ENCODE measurements around the gene SPSB2. TPM values are rescaled to one million over a fixed set of nuclear protein-coding genes. Genes with fewer than 3 reads are reported as not detected.

The SPSB2 gene
- total RNA-seq, 4 donors from 2014 or later, result 4.3 to 15.8 (median 7.9) TPM

DNA sequence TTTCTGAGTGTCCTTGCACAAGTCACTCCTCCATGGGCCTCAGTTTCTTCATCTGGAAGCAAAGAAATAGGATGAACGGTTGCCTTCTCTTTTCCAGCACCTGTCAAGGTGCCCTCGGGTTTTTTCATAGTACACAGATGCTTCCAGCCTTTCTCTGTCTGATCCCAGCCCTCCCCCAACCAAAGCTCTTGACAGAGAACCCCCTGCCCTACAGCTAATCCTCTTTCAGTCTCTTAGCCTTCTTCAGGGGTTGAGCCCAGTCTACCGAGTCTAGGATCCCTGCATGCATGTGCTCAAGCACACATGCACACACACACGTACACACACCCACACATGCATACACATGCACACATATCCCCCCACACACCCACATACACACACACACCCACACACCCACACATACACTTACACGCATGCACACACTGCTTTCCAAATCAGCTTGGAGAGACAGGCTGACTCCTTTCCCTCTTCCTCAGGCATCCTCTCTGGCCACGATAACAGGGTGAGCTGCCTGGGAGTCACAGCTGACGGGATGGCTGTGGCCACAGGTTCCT is 26.7 kb downstream of the SPSB2 start:
- Histone ChIP-seq H3K27ac (no peak overlapping the region), H3K4me3 (no peak overlapping the region), H3K36me3 (peaks cover 0 to 43% (median 0%) of the 10 kb centered on the region in 3 donors), H3K27me3 (no peaks in the 10 kb centered on the region), H3K9me3 (no peaks in the 10 kb centered on the region), H3K4me1 (peaks cover 11 to 13% (median 11%) of the 10 kb centered on the region in 3 donors)
- intact Hi-C loops (cut with DNase I), result no loop called here
- TF ChIP-seq, protein P1, sequence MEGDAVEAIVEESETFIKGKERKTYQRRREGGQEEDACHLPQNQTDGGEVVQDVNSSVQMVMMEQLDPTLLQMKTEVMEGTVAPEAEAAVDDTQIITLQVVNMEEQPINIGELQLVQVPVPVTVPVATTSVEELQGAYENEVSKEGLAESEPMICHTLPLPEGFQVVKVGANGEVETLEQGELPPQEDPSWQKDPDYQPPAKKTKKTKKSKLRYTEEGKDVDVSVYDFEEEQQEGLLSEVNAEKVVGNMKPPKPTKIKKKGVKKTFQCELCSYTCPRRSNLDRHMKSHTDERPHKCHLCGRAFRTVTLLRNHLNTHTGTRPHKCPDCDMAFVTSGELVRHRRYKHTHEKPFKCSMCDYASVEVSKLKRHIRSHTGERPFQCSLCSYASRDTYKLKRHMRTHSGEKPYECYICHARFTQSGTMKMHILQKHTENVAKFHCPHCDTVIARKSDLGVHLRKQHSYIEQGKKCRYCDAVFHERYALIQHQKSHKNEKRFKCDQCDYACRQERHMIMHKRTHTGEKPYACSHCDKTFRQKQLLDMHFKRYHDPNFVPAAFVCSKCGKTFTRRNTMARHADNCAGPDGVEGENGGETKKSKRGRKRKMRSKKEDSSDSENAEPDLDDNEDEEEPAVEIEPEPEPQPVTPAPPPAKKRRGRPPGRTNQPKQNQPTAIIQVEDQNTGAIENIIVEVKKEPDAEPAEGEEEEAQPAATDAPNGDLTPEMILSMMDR (IDR thresholded peaks at IDR 0.05), result no peak
- TF ChIP-seq POLR2A (IDR thresholded peaks at IDR 0.05), result no peak
- no peak for DNase-seq
- WGBS, 2 donors, result 84 to 85% methylated on average over 5 to 7 of the region's 7 CpGs

DNA sequence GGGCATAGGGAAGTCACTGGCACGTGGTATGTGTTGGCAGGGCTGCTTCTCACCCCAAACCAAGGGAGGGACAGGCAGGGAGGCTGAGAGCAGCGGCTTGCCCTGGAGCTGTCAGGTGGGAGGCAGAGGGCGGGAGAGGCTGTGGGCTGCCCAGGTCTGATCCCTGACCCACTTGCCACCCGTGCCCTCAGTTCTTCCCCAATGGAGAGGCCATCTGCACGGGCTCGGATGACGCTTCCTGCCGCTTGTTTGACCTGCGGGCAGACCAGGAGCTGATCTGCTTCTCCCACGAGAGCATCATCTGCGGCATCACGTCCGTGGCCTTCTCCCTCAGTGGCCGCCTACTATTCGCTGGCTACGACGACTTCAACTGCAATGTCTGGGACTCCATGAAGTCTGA is 27.7 kb downstream of the SPSB2 start:
- H3K36me3 ChIP-seq, result peaks cover 0 to 43% (median 0%) of the 10 kb centered on the region in 3 donors
- WGBS, 2 donors, result 92 to 93% methylated on average over 4 to 15 of the region's 17 CpGs

DNA sequence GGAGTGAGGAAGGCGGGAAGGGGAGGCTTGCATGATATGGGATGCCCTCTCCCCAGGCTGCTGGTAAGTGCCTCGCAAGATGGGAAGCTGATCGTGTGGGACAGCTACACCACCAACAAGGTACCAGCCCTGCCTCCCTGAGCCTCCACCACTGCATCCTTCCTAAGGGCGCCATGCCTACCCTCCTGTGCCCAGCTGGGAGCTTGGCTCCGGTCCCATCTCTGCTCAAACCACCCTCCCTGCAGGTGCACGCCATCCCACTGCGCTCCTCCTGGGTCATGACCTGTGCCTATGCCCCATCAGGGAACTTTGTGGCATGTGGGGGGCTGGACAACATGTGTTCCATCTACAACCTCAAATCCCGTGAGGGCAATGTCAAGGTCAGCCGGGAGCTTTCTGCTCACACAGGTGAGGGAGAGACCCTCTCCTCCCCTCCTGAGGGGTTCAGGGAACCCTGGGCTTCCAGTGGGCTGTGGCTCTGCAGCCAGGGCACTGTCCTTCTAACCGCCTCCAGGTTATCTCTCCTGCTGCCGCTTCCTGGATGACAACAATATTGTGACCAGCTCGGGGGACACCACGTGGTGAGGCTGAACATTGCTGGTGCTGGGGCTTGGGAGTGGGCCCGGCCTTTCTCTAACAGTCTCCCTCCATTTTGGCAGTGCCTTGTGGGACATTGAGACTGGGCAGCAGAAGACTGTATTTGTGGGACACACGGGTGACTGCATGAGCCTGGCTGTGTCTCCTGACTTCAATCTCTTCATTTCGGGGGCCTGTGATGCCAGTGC is 29.8 kb downstream of the SPSB2 start:
- 92 to 93% methylated on average over 7 to 9 of the region's 16 CpGs for WGBS, 2 donors
- no peak for TF ChIP-seq POLR2A (IDR thresholded peaks at IDR 0.05)
- TF ChIP-seq, protein P1 (IDR thresholded peaks at IDR 0.05), result no peak

More for the DNA sequence above, 27.7 kb downstream of the SPSB2 start:
- Histone ChIP-seq H3K4me1 (peaks cover 4% of the 10 kb centered on the region in 3 donors), H3K9me3 (no peaks in the 10 kb centered on the region), H3K4me3 (no peak overlapping the region), H3K27me3 (no peaks in the 10 kb centered on the region), H3K27ac (no peak overlapping the region)
- TF ChIP-seq POLR2A (IDR thresholded peaks at IDR 0.05), result no peak
- TF ChIP-seq, protein P1 (IDR thresholded peaks at IDR 0.05), result no peak
- no peak for DNase-seq
- intact Hi-C loops (cut with DNase I), result no loop called here

DNA sequence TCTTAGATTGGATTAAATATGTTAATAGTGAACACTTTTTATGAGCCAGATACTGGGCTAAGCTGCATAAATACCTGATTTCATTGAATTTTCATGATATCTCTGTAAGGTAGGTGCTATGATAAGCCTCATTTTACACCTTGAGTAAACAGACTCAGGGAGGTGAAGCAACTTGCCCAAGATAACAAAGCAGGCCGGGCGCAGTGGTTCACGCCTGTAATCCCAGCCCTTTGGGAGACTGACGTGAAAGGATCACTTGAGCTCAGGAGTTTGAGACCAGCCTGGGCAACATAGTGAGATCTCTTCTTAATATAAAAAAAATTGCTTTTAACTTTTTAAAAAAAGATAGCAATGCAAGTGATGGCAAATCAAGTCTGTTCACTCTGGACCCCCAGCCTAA is 31.0 kb downstream of the SPSB2 start:
- no peak overlapping the region for H3K27ac ChIP-seq
- H3K36me3 ChIP-seq, result peaks cover 0 to 48% (median 0%) of the 10 kb centered on the region in 3 donors
- 43 to 52% methylated on average over 4 of the region's 4 CpGs for WGBS, 2 donors
- TF ChIP-seq POLR2A (IDR thresholded peaks at IDR 0.05), result no peak
- TF ChIP-seq, protein P1 (IDR thresholded peaks at IDR 0.05), result no peak
- H3K27me3 ChIP-seq, result no peaks in the 10 kb centered on the region
- no peaks in the 10 kb centered on the region for H3K4me1 ChIP-seq
- intact Hi-C loops (cut with DNase I), result no loop called here
- H3K4me3 ChIP-seq, result no peak overlapping the region
- no peak for DNase-seq
- H3K9me3 ChIP-seq, result no peaks in the 10 kb centered on the region

More for the DNA sequence above, 29.8 kb downstream of the SPSB2 start:
- intact Hi-C loops (cut with DNase I), result no loop called here
- Histone ChIP-seq H3K27me3 (no peaks in the 10 kb centered on the region), H3K27ac (no peak overlapping the region), H3K9me3 (no peaks in the 10 kb centered on the region), H3K36me3 (peaks cover 0 to 47% (median 0%) of the 10 kb centered on the region in 3 donors), H3K4me3 (no peak overlapping the region), H3K4me1 (no peaks in the 10 kb centered on the region)
- no peak for DNase-seq

Data from esophagus squamous epithelium (tissue), 5 donors.